Epithelial cell of esophagus (primary cell): ENCODE measurements around the gene HOXC5.

Experiments used
- DNase-seq: peaks from one replicate; pipeline ENCODE4 v3.0.0; 2010; ENCODE audit warnings: low read depth
- H3K4me3 ChIP-seq: 2 replicates; pipeline ENCODE4 v1.5.1; 2011; ENCODE audit warnings: mild to moderate bottlenecking, low read length, control low read depth
- CTCF ChIP-seq: IDR thresholded peaks from 2 replicates; pipeline ENCODE4 v1.5.1; 2011; ENCODE audit warnings: low read depth, mild to moderate bottlenecking, low read length, control low read depth, inconsistent platforms; ENCODE audit not compliant: insufficient read depth; ENCODE audit errors: missing control alignments

The HOXC5 gene

GRCh38 chr12:54047964-54048303 is 15.1 kb downstream of the HOXC5 start:
- no peak for TF ChIP-seq CTCF
- no peak for DNase-seq
- no peak overlapping the region for H3K4me3 ChIP-seq

- no peak overlapping the region for H3K4me3 ChIP-seq
- DNase-seq, result no peak
- TF ChIP-seq CTCF, result no peak
Measured at GRCh38 chr12:54048406-54049093, 15.7 kb downstream of the HOXC5 start.

GRCh38 chr12:54049108-54049507 is 16.3 kb downstream of the HOXC5 start:
- no peak overlapping the region for H3K4me3 ChIP-seq
- DNase-seq, result no peak
- no peak for TF ChIP-seq CTCF

- no peak for DNase-seq
- no peak overlapping the region for H3K4me3 ChIP-seq
- no peak for TF ChIP-seq CTCF
Measured at GRCh38 chr12:54050482-54050810, 17.6 kb downstream of the HOXC5 start.

GRCh38 chr12:54051026-54051842 is 18.4 kb downstream of the HOXC5 start:
- H3K4me3 ChIP-seq, result no peak overlapping the region
- peak; percentile 41 for DNase-seq
- no peak for TF ChIP-seq CTCF

GRCh38 chr12:54051874-54052437 is 19.1 kb downstream of the HOXC5 start:
- no peak for DNase-seq
- H3K4me3 ChIP-seq, result no peak overlapping the region
- TF ChIP-seq CTCF, result no peak
